Measurements from ENCODE around the gene ZBTB43.

GRCh38 chr9:126793686-126794417 is 11.0 kb upstream of the ZBTB43 start:
- TF ChIP-seq ZNF274 (IDR thresholded peaks at IDR 0.05; ENCODE audit: low read depth, low read length) = no peak
- TF ChIP-seq CTCF (IDR thresholded peaks at IDR 0.05 in 2 of 3, conservative IDR thresholded peaks at IDR 0.05 in 1 of 3; ENCODE audit: borderline replicate concordance in 1 of 3, insufficient read depth in 1 of 3, low read depth in 2 of 3, low read length in 2 of 3) = no peak
- TF ChIP-seq EZH2 (IDR thresholded peaks at IDR 0.05) = no peak
- TF ChIP-seq POLR2AphosphoS5 (IDR thresholded peaks at IDR 0.05; ENCODE audit: low read depth, low read length) = no peak
- TF ChIP-seq POLR2A (IDR thresholded peaks at IDR 0.05; ENCODE audit: borderline replicate concordance, extremely low read depth, insufficient read depth, insufficient read length) = no peak
- TF ChIP-seq ZFX (IDR thresholded peaks at IDR 0.05) = no peak
- TF ChIP-seq RAD21 (IDR thresholded peaks at IDR 0.05; ENCODE audit: low read depth) = no peak
- no peak for TF ChIP-seq CEBPB (IDR thresholded peaks at IDR 0.05; ENCODE audit: low read depth)
- TF ChIP-seq SP1 (IDR thresholded peaks at IDR 0.05; ENCODE audit: low read depth) = no peak
- no peak for TF ChIP-seq REST (IDR thresholded peaks at IDR 0.05; ENCODE audit: low read depth)
- TF ChIP-seq SRF (IDR thresholded peaks at IDR 0.05; ENCODE audit: low read depth) = no peak
- no peak for TF ChIP-seq ZBTB33 (IDR thresholded peaks at IDR 0.05; ENCODE audit: extremely low read depth, insufficient replicate concordance, low read length)
- no peak for TF ChIP-seq EZH2phosphoT487 (IDR thresholded peaks at IDR 0.05; ENCODE audit: borderline replicate concordance)

All from HCT116 (cell line).